Loucy (cell line): Measurements from ENCODE around the gene SMAD3.

ENCODE experiments used
- H2AFZ ChIP-seq: fragments of 200-600 bp; sonication (generic); 2 replicates; pipeline ENCODE4 v1.6.0; 2016; ENCODE audit warnings: antibody characterized with exemption, mild to moderate bottlenecking, low read length, moderate library complexity
- H3F3A ChIP-seq: fragments of 200-600 bp; 2 replicates; pipeline ENCODE4 v1.6.0; 2016; ENCODE audit warnings: antibody characterized with exemption, low read depth, mild to moderate bottlenecking
- H3K27me3 ChIP-seq: fragments of 200-600 bp; sonication (generic); 2 replicates; pipeline ENCODE4 v1.6.1; 2014; ENCODE audit warnings: low read length, mild to moderate bottlenecking; ENCODE audit not compliant: insufficient read depth, poor library complexity, severe bottlenecking
- H3K36me3 ChIP-seq: fragments of 200-600 bp; sonication (generic); 2 replicates; pipeline ENCODE4 v1.6.1; 2016; ENCODE audit warnings: low read length; ENCODE audit not compliant: insufficient read depth
- H3K4me1 ChIP-seq: fragments of 200-600 bp; sonication (generic); 2 replicates; pipeline ENCODE4 v1.5.1; 2014; ENCODE audit warnings: low read length, mild to moderate bottlenecking; ENCODE audit not compliant: insufficient read depth, poor library complexity, severe bottlenecking
- H3K4me2 ChIP-seq: fragments of 200-600 bp; sonication (generic); 2 replicates; pipeline ENCODE4 v1.6.0; 2014; ENCODE audit warnings: antibody characterized with exemption, low read length, low read depth, mild to moderate bottlenecking; ENCODE audit not compliant: poor library complexity, severe bottlenecking
- H3K4me3 ChIP-seq: fragments of 200-600 bp; sonication (generic); 2 replicates; pipeline ENCODE4 v1.5.1; 2014; ENCODE audit warnings: low read length, mild to moderate bottlenecking, mixed read lengths; ENCODE audit not compliant: poor library complexity, severe bottlenecking
- H3K79me2 ChIP-seq: fragments of 200-600 bp; sonication (generic); 2 replicates; pipeline ENCODE4 v1.6.1; 2014; ENCODE audit warnings: low read length; ENCODE audit not compliant: insufficient read depth
- H3K9ac ChIP-seq: fragments of 200-600 bp; sonication (generic); 2 replicates; pipeline ENCODE4 v1.6.0; 2014; ENCODE audit warnings: mild to moderate bottlenecking, low read depth, low read length, moderate library complexity; ENCODE audit not compliant: poor library complexity, severe bottlenecking
- H3K9me2 ChIP-seq: fragments of 200-600 bp; sonication (generic); replicated peaks from 2 replicates; pipeline ENCODE4 v1.6.1; 2016; ENCODE audit warnings: low read depth, low read length, mixed read lengths
- H3K9me3 ChIP-seq: fragments of 200-600 bp; sonication (generic); 2 replicates; pipeline ENCODE4 v1.6.1; 2014; ENCODE audit warnings: mild to moderate bottlenecking, antibody characterized with exemption, low read length, low read depth; ENCODE audit not compliant: insufficient read depth
- H4K20me1 ChIP-seq: fragments of 200-600 bp; sonication (generic); 2 replicates; pipeline ENCODE4 v1.6.0; 2014; ENCODE audit warnings: antibody characterized with exemption, low read length, mild to moderate bottlenecking; ENCODE audit not compliant: insufficient read depth, poor library complexity, severe bottlenecking
- CTCF ChIP-seq: fragments of 200-600 bp; sonication (generic); conservative IDR thresholded peaks from 2 replicates; pipeline ENCODE4 v1.5.1; 2014; ENCODE audit warnings: mild to moderate bottlenecking, antibody characterized with exemption, low read length
- EZH2phosphoT487 ChIP-seq: fragments of 200-600 bp; IDR thresholded peaks from 2 replicates; pipeline ENCODE4 v1.6.1; 2018; ENCODE audit warnings: antibody characterized with exemption, mild to moderate bottlenecking, moderate library complexity, borderline replicate concordance

SMAD3 gene

DNA sequence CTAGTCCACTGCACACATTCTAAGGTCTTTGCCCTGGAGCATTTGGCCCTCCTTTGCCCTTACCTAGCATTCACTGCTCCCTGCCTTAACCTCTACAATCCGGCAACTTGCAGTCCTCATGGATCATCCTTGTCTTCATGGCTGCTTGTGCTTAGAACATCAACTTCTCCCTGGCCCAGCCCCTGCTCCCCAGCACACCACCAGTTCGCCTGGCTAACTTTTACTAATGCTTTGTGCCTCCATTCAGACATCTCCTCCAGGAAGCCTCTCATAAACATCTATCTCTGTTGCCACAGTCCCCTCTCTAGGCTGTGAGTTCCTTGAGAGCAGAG is 131.9 kb downstream of the SMAD3 start:
- H3K4me1 ChIP-seq: peaks cover 13% of the 10 kb centered on the region
- H4K20me1 ChIP-seq: no peaks in the 10 kb centered on the region
- H2AFZ ChIP-seq: no peak overlapping the region

DNA sequence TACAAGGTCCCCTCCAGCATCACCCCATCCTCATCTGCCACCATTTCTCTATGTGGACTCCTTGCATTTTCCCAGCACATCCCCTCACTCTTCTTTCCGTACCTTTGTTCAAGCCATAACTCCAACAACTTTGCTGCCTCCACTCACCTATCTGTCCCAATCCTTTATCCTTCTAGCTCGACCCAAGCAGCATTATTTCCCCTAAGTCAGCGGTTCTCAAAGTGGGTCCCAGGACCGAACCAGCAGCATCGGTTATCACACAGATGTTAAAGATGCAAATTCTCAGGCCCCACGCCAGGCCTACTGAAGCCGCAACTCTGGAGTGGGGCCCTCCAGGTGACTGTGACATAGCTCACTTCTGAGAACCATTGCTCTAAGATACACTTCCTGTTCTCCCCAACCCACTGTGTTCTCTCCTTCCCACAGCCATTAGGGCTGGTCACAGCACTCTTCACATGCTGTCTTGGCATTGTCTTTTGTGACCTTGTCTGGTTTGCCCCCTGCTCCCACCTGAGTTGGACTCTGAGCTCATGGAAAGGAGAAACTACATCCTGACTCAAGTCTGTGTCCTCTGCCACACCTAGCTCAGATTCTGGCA is 132.9 kb downstream of the SMAD3 start:
- H3F3A ChIP-seq: no peaks in the 10 kb centered on the region
- no peak overlapping the region for H3K9ac ChIP-seq
- H3K4me1 ChIP-seq: peaks cover 12% of the 10 kb centered on the region
- H3K9me2 ChIP-seq: no peaks in the 10 kb centered on the region
- no peak overlapping the region for H3K4me2 ChIP-seq
- H4K20me1 ChIP-seq: no peaks in the 10 kb centered on the region
- no peak overlapping the region for H2AFZ ChIP-seq
- H3K9me3 ChIP-seq: no peaks in the 10 kb centered on the region
- no peak overlapping the region for H3K4me3 ChIP-seq
- H3K36me3 ChIP-seq: peaks cover 40% of the 10 kb centered on the region; the same call in 1 of the 2 replicates
- no peaks in the 10 kb centered on the region for H3K79me2 ChIP-seq
- TF ChIP-seq CTCF (no peak), EZH2phosphoT487 (no peak)
- H3K27me3 ChIP-seq: no peaks in the 10 kb centered on the region

More for the DNA sequence above, 131.9 kb downstream of the SMAD3 start:
- H3K79me2 ChIP-seq: no peaks in the 10 kb centered on the region
- no peak overlapping the region for H3K9ac ChIP-seq
- TF ChIP-seq CTCF (no peak), EZH2phosphoT487 (no peak)
- no peaks in the 10 kb centered on the region for H3K9me2 ChIP-seq
- H3K9me3 ChIP-seq: no peaks in the 10 kb centered on the region
- H3K4me3 ChIP-seq: no peak overlapping the region
- no peak overlapping the region for H3K4me2 ChIP-seq
- peaks cover 43% of the 10 kb centered on the region; the same call in 1 of the 2 replicates for H3K36me3 ChIP-seq
- H3K27me3 ChIP-seq: no peaks in the 10 kb centered on the region
- H3F3A ChIP-seq: no peaks in the 10 kb centered on the region

GRCh38 chr15:67199391-67199790 is 134.0 kb downstream of the SMAD3 start:
- Histone ChIP-seq H3K4me3 (no peak overlapping the region), H4K20me1 (no peaks in the 10 kb centered on the region), H3K9me3 (no peaks in the 10 kb centered on the region), H3K27me3 (no peaks in the 10 kb centered on the region), H2AFZ (no peak overlapping the region), H3K9me2 (no peaks in the 10 kb centered on the region), H3F3A (no peaks in the 10 kb centered on the region), H3K9ac (no peak overlapping the region), H3K79me2 (no peaks in the 10 kb centered on the region), H3K4me2 (no peak overlapping the region), H3K36me3 (peaks cover 47% of the 10 kb centered on the region; the same call in 1 of the 2 replicates), H3K4me1 (peaks cover 12% of the 10 kb centered on the region)
- TF ChIP-seq CTCF: no peak
